Mucosa of rectum (tissue), 2 donors: ENCODE results near the gene NEK9.
A peak's percentile ranks its signal among the peaks of the same experiment; 100 is the strongest.

Experiments used
- H3K27ac ChIP-seq, 2 donors: one replicate each; pipeline ENCODE4 v1.7.0; 2013; ENCODE audit warnings: inconsistent platforms in 2 of 2, low read depth in 2 of 2, low read length in 2 of 2
- H3K27me3 ChIP-seq, 2 donors: one replicate each; pipeline ENCODE4 v1.7.0; 2013; ENCODE audit warnings: low read length in 2 of 2; ENCODE audit not compliant: control insufficient read depth in 2 of 2, insufficient read depth in 2 of 2
- H3K36me3 ChIP-seq, 2 donors: one replicate each; pipeline ENCODE4 v1.7.0; 2013; ENCODE audit warnings: low read length in 2 of 2; ENCODE audit not compliant: control insufficient read depth in 2 of 2, insufficient read depth in 2 of 2
- H3K4me1 ChIP-seq, 2 donors: one replicate each; pipeline ENCODE4 v1.7.0; 2013; ENCODE audit warnings: low read length in 2 of 2, mild to moderate bottlenecking in 1 of 2; ENCODE audit not compliant: control insufficient read depth in 2 of 2, insufficient read depth in 2 of 2
- H3K4me3 ChIP-seq, 2 donors: one replicate each; pipeline ENCODE4 v1.7.0; 2013; ENCODE audit warnings: low read length in 2 of 2
- H3K9ac ChIP-seq, 2 donors: one replicate each; pipeline ENCODE4 v1.7.0; 2013; ENCODE audit warnings: low read length in 2 of 2, low read depth in 1 of 2, mild to moderate bottlenecking in 1 of 2
- H3K9me3 ChIP-seq, 2 donors: one replicate each; pipeline ENCODE4 v1.7.0; 2013; ENCODE audit warnings: low read length in 2 of 2; ENCODE audit not compliant: control insufficient read depth in 2 of 2
- donor health status: healthy.
- donor health status: Normal muscosa, but diverticular disease.

NEK9 gene

GRCh38 chr14:75060420-75060819 is 66.4 kb downstream of the NEK9 start:
- H3K9ac ChIP-seq, result no peak overlapping the region
- no peaks in the 10 kb centered on the region for H3K27me3 ChIP-seq
- no peaks in the 10 kb centered on the region for H3K9me3 ChIP-seq
- H3K27ac ChIP-seq, result no peak overlapping the region
- H3K4me3 ChIP-seq, result no peak overlapping the region
- H3K4me1 ChIP-seq, result peaks cover 10% of the 10 kb centered on the region in 2 donors
- peaks cover 0 to 3% of the 10 kb centered on the region in 2 donors for H3K36me3 ChIP-seq

- no peak overlapping the region for H3K4me3 ChIP-seq
- no peaks in the 10 kb centered on the region for H3K27me3 ChIP-seq
- H3K9me3 ChIP-seq, result no peaks in the 10 kb centered on the region
- H3K36me3 ChIP-seq, result peaks cover 0 to 3% of the 10 kb centered on the region in 2 donors
- peaks cover 10% of the 10 kb centered on the region in 2 donors for H3K4me1 ChIP-seq
- no peak overlapping the region for H3K27ac ChIP-seq
- no peak overlapping the region for H3K9ac ChIP-seq
Measured at GRCh38 chr14:75059642-75060041, 67.2 kb downstream of the NEK9 start.

- no peaks in the 10 kb centered on the region for H3K36me3 ChIP-seq
- no peak overlapping the region for H3K9ac ChIP-seq
- no peaks in the 10 kb centered on the region for H3K9me3 ChIP-seq
- H3K27ac ChIP-seq, result no peak overlapping the region
- peaks cover 2 to 4% of the 10 kb centered on the region in 2 donors for H3K4me1 ChIP-seq
- no peak overlapping the region for H3K4me3 ChIP-seq
- H3K27me3 ChIP-seq, result no peaks in the 10 kb centered on the region
Measured at GRCh38 chr14:75054421-75054820, 72.4 kb downstream of the NEK9 start.

GRCh38 chr14:75053396-75054291 is 73.2 kb downstream of the NEK9 start:
- Histone ChIP-seq H3K9me3 (no peaks in the 10 kb centered on the region), H3K36me3 (no peaks in the 10 kb centered on the region), H3K9ac (no peak overlapping the region), H3K27me3 (no peaks in the 10 kb centered on the region), H3K27ac (no peak overlapping the region), H3K4me1 (peaks cover 2 to 4% of the 10 kb centered on the region in 2 donors), H3K4me3 (no peak overlapping the region)

GRCh38 chr14:75051556-75051899 is 75.3 kb downstream of the NEK9 start:
- H3K36me3 ChIP-seq, result no peaks in the 10 kb centered on the region
- peaks cover 2 to 7% of the 10 kb centered on the region in 2 donors for H3K4me1 ChIP-seq
- H3K9me3 ChIP-seq, result no peaks in the 10 kb centered on the region
- no peaks in the 10 kb centered on the region for H3K27me3 ChIP-seq
- peak overlapping the region in 1 of 2 donors; percentile 81 for H3K9ac ChIP-seq
- H3K4me3 ChIP-seq, result peak overlapping the region; percentile 78 to 89
- peak overlapping the region in 1 of 2 donors; percentile 84 for H3K27ac ChIP-seq

GRCh38 chr14:75050852-75051555 is 75.8 kb downstream of the NEK9 start, which contains the start of gene MLH3:
Gene MLH3, minus strand, starts transcription at chr14:75051467. Its CDS starts 1,812 bp downstream, at chr14:75049655.
- Histone ChIP-seq H3K27ac (peak within 1 kb of the TSS; percentile 84 to 88), H3K4me3 (peak within 1 kb of the TSS; percentile 78 to 89), H3K36me3 (no peaks in the 10 kb centered on the region), H3K9ac (peak within 1 kb of the TSS; percentile 81 to 82), H3K4me1 (peaks cover 2 to 7% of the 10 kb centered on the region in 2 donors), H3K9me3 (no peaks in the 10 kb centered on the region), H3K27me3 (no peaks in the 10 kb centered on the region)

- no peak overlapping the region for H3K9ac ChIP-seq
- H3K27me3 ChIP-seq, result no peaks in the 10 kb centered on the region
- H3K4me3 ChIP-seq, result no peak overlapping the region
- H3K4me1 ChIP-seq, result peaks cover 2 to 7% of the 10 kb centered on the region in 2 donors
- no peaks in the 10 kb centered on the region for H3K9me3 ChIP-seq
- no peaks in the 10 kb centered on the region for H3K36me3 ChIP-seq
- H3K27ac ChIP-seq, result no peak overlapping the region
Measured at GRCh38 chr14:75049731-75050201, 77.1 kb downstream of the NEK9 start.

GRCh38 chr14:75049136-75049535 is 77.7 kb downstream of the NEK9 start:
- H3K9me3 ChIP-seq, result no peaks in the 10 kb centered on the region
- H3K36me3 ChIP-seq, result no peaks in the 10 kb centered on the region
- H3K27ac ChIP-seq, result no peak overlapping the region
- H3K9ac ChIP-seq, result no peak overlapping the region
- H3K4me1 ChIP-seq, result peaks cover 2 to 11% of the 10 kb centered on the region in 2 donors
- no peaks in the 10 kb centered on the region for H3K27me3 ChIP-seq
- no peak overlapping the region for H3K4me3 ChIP-seq

- H3K36me3 ChIP-seq, result no peaks in the 10 kb centered on the region
- no peaks in the 10 kb centered on the region for H3K9me3 ChIP-seq
- peaks cover 2 to 11% of the 10 kb centered on the region in 2 donors for H3K4me1 ChIP-seq
- no peak overlapping the region for H3K27ac ChIP-seq
- no peak overlapping the region for H3K9ac ChIP-seq
- H3K27me3 ChIP-seq, result no peaks in the 10 kb centered on the region
- H3K4me3 ChIP-seq, result no peak overlapping the region
Measured at GRCh38 chr14:75048101-75048500, 78.7 kb downstream of the NEK9 start.

GRCh38 chr14:75047506-75047905 is 79.3 kb downstream of the NEK9 start:
- no peak overlapping the region for H3K27ac ChIP-seq
- no peaks in the 10 kb centered on the region for H3K36me3 ChIP-seq
- no peaks in the 10 kb centered on the region for H3K9me3 ChIP-seq
- H3K4me1 ChIP-seq, result peaks cover 5 to 12% of the 10 kb centered on the region in 2 donors
- H3K9ac ChIP-seq, result no peak overlapping the region
- no peak overlapping the region for H3K4me3 ChIP-seq
- no peaks in the 10 kb centered on the region for H3K27me3 ChIP-seq
